ENCODE data around the gene MVB12B.

The MVB12B gene

DNA sequence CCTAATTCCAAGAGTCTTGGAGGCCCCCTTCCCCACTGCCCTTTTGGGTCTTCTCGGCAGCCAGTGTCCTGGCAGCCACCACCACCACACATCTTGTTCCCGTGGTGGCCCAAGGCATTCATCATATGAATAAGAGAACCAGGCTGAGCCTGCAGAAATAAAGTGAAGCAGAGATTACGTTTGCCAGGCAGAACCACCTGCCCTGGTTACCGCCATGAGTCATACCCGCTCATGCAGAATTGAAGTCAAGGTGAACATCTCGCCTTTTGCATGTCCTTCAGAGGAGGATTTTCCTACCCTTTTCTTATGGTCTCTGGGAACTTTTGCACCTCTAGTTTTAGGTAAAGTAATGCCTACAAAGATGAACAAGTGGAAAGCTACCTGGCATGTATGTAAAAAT, 167.6 kb downstream of the MVB12B start:
- DNase-seq (ENCODE audit: low read depth): no peak

DNA sequence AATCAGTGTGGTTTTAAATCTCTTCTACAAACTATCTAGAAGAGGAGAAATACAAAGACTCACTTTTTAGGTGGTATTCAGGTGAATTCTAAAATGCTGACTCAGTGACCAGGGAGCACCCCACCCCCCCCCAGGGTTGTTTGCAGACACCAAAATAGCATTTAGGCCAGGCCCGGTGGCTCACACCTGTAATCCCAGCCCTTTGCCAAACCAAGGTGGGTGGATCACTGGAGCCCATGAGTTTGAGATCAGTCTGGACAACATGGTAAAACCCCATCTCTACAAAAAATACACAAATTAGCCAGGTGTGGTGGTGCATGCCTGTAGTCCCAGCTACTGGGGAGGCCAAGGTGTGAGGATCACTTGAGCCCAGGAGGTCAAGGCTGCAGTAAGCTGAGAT, 168.1 kb downstream of the MVB12B start:
- no peak for DNase-seq (ENCODE audit: low read depth)

DNA sequence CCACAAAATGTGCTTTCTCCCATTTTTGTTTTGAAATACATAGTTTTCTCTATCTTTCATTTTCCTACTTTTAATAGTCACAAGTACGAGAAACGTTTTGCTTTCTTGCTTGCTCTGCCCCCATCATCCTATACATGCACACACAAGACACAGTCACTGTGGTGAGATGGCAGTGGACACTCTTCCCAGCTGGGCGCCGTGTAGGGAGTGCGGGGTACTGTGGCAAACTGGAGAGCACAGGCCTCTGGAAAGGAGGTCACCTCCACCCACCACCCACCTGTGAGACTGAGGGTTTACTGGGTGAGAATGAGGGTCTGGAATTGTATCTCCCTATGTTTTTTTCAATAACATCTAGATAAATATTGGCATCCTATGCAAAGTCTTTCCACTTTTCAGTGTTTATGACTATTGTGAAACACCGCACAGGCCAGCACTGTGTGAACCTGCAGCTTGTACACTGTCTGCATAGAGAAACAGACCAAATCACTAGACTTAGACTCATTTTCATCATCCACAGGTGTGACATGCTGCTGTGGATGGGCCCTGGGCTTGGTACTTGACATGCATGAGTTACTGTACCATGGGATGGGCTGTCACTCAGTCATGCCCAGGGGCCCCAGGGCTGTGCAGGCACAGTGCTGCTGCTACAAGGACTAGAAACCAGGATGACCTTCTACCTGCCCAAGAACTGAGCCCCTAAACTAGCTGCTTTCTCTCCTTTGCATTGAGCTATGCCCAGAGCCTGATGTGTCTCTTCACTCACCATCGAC, 169.0 kb downstream of the MVB12B start:
- DNase-seq (ENCODE audit: low read depth): no peak

DNA sequence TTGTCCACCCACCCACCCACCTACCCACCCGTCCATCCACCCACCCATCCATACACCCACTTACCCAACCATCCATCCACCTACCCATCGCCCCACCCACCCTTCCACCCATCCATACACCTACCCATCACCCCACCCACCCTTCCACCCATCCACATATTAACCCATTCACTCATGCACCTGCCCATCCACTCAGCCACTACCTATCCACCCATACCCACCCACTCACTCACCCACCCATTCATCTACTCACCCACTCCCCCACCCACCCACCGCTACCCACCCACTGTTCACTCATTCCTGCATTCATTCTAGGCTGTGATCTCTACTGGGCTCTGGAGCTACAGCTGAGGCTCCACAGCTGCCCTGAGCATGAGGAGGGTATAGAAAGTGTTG, 169.6 kb downstream of the MVB12B start:
- no peak for DNase-seq (ENCODE audit: low read depth)

DNA sequence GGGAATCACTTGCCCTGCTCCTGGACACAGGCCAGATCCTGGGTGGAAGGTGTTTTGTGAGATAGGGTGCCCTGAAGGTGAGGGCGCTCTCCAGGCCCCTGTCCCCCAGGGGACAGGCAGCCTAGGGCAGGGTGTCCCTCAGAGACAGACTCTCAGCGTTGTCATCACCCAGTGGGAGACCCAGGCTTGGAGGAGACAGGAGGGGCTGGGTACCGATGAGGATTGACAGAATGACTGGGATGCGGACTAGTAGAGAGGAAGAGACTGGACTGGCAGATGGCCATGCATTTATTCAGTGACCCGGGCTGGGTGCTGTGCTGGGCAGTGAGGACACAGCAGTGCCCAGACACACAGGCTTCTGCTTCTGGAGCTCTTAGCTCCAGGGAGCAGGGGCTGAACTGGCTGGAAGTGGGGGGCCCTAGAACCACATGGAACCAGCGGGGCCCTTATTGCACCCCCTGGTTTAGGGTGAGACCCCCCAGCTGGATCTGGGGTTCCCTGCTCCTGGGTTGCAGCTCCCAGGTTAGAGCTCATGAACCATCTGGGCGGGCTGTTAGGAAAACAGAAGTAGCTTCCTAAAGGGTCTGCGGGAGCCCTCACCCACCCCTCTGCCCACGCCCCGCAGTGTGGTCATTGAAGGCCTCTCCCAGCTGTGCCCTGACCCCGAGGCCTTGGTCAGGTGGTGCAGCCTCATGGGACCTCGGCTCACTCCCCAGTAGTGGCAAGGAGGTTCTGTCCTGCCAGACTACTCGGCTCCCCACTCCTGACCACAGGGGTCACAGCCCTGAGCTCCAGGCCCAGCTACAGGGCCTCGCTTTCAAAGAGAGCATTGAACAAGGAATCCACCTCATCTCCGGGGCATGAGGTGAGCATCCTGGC, 170.4 kb downstream of the MVB12B start:
- DNase-seq (ENCODE audit: low read depth): no peak

DNA sequence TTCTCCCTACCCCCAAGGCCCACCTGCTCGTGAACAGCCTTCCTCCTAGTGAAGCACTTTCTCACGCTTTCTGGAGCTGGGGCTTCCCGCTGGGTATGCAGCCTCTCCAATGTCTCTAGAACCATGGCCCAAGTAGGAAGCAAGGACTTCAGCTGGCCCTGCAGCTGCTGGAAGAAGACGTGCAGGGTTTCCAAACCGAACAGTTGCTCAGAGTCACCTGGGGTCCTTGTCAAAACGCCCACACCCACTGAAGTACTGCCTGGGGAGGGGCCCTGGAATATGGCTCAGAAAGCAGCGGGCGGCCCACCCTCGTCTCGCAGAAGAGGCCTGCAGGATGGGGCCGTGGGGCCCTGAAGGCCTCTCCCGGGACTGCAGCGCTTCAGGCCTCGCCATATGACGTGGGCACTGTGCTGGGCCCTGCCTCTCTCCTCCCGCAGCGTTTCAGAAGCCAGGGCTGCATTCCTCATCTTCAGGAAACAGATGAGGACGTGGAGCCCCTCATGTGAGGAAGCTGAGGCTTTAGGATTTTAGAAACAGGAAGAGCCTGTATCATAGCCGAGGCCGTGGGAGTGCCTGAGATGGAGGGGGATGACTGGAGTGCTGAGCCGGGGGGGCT, 171.1 kb downstream of the MVB12B start:
- no peak for DNase-seq (ENCODE audit: low read depth)

DNA sequence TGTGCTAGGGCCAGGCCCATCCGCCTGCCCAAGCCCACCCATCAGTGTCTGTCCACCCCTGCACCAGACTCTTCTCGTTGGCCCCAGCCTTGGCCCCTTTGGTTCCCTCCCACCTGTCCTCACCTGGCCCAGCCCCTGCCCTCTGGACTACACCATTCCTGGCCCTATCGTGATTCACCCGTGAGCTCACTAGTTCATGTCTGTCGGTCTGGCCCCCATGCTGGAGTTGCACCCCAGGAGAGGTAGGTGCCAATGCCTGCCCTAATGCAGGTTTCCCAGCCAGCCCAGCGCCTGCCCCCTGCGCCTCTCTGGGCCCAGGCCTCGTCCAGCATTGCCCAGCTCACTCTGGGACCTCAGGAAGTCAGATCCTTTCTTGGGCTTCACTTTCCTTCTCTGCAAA, 171.7 kb downstream of the MVB12B start:
- no peak for DNase-seq (ENCODE audit: low read depth)

DNA sequence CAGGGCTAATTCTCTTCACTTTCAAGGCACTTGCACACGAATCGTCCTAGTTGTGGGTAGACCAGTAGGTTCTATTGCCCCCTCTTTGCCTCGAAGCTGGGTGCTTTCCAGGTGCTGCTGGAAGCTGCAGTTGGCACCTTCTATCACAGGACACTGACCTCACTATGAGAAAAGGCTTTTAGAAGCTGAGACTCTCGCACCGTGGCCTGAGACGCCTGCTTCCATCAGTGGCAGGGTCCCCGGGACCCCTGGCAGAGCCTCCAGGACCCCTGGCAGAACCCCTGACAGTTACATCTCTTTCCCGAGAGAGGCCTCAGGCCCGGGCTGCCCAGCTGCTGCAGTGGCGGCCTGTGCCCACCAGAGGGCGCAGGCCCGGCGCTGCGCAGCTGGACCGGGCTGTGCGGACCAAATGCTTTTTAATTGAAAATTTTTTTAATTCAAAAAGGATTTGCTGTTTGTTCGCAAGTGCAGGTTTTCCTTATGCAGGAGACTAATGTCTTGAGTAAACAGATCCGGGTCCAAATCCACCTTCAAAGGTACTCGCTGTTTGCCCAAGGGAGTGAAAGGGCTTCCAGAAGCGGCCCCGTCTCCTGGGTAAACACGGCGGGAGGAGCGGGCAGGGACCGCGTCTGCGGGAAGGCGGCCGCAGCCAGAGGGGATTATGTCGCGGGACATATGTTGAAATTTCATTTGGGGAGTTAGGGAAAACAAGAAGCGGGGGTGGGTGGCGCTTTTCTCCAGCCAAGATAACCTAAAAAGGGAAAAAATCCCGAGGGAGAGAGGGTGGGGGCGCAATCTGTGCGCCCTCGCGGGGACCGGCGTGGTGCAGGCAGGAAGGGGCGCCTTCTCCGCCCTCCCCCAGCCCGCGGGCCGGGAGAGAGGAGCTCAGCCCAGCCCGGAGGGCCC, 172.6 kb downstream of the MVB12B start:
- DNase-seq (ENCODE audit: low read depth): peak; percentile 63

DNA sequence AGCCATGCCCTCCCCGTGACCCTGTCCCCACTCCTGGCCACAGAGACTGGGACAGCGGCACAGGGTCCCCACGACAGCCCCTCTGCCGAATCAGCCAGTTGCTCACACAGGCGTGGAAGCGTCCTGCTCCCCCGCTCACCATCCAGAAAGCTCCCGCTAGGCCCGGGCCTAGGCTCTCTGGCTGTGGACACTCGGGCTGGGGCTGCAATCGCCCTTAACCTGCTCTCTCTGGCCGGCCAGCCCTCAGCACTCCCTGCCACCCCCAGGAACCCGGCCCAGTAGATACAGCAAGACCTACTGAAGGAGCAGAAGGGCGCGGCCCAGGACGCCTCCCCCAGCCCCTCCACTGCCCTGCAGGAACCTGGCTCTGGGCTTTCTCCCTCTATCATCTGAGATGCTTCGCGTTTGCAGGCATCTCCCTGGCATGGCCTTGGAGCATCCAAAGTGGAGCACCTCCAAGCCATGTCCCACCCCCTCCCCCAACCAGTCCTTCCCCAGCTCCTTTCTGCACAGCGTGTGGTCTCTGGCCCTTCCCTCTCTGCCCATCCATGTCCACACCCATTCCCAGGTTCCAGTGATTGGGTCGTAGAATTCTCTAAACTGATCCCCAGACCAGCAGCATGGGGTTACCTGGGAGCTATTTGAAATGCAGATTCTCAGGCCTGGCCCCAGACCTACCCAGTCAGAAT, 173.4 kb downstream of the MVB12B start:
- DNase-seq (ENCODE audit: low read depth): no peak

DNA sequence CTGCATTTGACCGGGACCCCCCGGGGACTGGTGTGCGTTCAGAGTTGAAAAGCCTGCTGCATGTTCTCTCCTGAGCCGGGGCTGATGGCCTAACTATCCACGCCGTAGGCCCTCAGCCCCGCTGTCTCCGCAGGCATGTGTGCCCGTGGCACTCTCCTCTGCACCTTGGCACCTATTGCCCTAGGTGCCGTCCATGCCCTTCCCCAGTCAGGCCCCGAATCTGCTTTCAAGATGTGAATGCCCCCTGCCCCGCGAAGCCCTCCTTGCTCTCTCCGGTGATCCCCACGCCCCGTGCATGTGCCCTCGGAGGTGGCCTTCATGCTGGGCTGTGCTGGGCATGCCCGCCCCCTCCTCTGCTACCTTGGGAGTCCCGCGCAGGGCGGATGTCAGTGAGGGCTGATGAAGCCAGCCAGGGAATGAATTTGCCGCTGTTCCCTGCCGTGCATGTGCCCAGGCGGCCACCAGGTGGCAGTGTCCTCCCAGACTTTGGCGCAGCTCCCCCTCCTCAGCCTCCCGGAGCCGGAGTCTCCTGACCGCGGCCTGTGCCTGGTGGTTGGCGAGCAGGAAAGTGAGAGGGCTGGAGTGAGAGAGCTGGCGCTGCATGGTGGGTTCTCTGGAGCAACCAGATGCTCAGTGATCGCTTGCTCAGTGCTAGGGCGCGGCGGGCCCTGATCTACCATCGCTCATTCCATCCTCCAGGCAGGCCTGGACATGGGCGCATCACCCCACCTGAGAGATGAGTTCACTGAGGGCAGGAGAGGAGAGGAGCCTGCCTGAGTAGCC, 174.2 kb downstream of the MVB12B start:
- peak; percentile 64 for DNase-seq (ENCODE audit: low read depth)

DNA sequence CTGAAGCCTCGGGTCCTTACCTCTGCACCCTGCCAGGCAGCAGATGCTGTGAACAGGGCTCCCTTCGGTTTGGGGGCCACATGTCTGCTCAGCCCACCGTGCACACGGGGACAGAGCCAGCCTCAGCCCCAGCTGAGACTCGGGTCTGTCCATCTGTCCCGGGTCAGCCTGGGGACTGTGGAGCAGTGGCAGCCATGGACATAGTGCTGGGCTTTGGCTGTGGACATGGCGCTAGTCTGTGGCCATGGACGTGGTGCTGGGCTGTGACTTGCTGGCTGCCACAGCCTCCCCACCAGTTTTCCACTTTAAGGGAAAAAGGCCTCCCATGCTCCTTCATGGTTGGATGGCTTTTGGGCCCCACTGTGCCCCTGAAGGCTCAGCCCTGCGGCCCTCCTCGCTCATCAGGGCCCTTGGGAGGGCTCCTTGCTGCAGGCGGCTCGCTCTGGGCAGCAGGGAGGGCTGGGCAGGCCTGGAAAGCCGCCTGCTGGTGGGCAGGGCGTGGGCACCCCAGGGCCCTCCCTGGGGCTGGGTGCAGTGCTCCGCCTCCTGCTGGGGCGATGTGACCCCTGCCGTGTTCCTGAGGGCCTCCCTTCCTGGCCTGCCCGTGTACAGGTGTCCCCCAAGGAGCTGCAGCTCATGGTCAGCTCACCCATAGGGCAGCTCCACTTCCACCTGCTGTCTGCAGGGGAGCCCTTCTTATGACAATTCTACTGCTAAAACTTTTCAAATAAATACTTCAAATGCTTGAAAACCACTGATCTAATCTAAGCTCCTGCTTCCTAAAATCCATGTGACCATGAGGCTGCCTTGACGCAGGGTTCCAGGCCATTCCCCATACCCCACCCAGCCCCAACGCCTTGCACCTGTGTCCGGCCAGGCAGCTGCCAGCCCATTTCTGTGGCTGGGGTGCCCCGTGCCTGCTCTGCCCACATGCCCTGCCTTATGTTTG, 175.0 kb downstream of the MVB12B start:
- no peak for DNase-seq (ENCODE audit: low read depth)

DNA sequence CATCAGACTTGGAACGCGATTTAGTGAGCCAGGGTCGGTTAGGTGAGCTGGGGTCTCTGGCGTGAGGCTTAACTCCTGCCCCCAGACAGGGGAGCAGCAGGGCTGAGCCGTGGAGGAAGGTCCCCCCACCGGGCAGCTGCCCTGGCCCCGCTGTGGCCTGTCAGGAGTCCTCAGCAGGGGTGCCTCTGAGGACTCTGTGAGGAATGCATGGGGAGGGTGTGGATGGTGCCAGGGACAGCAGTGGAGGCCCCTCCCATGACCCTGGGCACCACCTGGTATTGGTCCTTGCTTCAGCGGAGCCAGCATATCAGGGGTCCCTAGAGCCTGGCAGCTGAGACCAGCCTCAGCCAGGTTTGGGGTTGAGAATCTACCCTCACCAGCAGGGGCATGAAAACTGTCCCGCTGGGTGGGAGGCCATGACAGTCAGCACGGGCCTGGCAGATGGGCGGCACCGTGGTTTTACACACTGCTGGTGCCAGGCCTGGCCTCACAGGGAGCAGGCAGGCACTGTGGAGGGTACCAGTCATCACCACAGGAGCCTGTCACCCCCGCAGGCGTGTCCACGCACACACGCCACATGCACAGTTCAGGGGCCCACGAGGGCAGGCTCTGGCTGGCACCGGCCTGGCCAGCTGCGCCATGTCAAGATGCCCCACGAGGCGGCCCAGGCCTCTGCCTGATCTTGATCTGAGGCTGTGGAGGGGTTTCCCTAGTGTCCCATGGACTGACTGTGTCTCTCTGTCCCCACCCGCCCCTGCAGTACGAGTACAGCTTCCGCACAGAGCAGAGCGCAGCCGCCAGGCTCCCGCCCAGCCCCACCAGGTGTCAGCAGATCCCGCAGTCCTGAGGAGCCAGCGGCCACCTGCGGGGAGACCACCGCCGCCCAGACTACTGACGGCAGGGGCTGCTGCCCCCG, 176.0 kb downstream of the MVB12B start:
- no peak for DNase-seq (ENCODE audit: low read depth)

DNA sequence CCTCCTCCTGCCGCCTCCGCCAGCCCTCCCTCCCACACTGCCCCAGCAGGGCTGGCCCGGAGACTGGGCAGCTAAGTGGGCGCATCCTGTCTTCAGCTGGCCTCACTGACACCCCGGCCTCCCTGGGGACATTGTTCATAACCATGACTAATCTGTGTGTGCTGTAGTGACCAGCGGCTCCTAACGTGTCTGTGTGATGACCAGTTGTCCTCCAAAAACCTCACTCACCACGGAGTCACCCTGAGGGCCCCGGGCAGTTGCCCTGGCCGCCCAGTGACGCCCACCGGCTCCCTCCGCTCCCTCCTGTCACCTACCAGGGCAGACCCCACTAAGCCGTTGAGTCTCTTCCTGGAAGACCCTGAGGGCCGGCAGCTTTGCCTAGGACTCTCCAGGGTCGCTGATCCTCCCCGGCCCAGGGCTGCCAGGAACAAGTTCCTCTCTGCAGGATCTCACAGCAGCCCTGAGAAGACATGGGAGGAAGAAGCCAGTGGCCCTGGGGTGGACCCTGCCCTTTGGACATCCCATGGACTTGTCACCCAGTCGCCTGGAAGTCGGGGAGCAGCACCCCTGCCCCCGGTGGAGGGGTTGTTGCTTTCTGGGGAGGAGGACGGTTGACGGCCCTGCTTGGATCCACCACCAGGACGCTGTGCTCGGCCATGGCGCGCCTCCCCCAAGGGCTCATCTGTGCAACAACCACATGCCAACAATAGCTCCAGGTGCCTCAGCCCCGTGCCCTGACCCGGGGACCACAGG, 176.9 kb downstream of the MVB12B start:
- no peak for DNase-seq (ENCODE audit: low read depth)

DNA sequence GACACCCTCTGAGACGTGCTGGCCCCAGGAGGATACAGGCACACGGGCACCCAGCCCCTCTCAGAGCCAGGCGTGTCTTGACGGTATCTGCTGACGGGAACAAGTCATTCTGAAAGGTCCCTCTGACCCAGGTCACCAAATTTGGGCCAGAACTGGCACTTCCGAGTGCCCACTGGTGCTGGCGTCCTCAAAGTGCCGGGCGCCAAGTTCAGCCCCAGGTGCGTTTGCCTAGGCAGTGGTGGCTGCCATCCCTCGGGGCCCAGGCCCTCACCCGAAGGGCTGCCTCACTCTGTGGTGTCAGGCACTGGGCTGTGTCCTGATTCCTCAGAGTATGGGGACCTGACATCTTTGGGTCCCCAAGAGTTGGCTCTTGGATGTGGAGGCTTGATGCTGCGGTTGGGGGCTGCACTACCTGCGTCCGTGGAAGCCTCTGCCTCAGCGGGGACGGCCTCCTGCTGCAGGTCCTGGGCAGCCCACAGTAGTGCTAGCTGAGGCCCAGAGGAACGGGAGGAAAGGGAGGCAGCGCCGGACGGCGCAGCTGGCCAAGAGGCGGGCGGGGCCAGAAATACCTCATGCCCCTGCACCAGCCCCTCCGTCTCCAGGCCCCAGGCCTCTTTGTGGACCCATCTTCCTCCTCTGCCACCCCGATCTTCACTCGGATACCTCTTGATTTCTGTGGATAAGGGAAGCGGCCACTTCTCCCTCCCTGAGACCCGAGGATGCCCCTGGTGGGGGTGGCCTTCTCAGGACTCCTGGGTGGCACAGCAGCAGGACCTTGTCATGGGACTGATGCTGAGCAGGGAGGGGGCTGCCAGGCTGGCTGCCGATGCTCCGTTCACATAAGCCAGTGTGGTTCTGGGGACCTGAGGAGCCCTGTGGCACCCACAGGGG, 177.7 kb downstream of the MVB12B start:
- no peak for DNase-seq (ENCODE audit: low read depth)

DNA sequence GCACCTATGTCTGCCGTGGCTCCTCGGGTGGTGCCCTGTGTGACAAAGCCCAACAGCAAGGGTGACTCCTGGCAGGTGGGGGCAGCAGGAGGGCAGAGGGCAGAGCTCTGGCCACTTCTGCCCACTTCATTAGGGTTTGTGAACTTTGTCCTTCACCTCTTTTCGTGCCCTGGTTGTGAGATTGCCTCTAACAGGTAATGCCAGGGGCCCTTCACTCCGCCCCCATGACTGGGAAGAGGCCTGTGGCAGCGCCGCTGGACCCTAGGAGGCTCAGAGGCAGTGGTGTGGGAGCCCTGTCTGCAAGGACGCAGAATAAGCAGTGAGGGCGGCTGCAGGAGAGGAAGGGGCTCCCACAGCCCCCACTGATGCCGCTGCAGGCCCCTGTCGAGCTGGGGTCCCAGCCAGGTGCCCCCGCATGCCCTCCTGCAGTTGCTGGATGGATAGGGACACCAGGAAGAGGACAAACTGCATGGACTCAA, 178.4 kb downstream of the MVB12B start:
- DNase-seq (ENCODE audit: low read depth): no peak

DNA sequence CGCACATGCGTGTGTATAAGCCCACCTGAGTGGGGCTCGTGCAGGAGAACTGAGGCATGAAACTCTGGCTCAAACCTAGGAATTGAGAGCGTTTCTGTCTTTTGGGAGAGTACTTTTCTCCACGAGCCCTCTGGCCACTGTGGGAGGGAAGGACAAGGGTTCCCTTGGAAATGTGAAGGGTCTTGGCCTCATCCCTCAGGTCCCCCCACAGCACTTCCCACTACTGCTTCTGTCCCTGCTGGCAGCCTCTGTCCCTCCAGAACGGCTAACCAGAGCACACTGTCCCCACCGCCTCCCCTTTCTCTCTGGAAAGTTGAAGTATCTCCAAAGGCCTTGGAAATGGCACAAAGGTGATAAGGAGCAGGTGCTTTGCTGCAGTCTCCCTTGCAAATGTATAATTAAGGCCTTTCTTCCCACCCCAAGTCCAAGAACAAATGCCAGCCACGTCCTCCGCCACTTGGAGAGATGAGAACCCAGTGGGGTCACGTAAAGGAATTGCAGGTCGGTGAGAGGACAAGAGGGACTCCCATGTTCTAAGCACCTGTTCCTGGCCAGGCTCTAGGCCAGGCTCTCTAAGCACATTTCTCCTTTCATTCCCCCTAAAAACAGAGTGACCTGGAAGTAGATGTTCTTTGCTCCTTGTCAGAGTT, 179.2 kb downstream of the MVB12B start:
- DNase-seq (ENCODE audit: low read depth): no peak

All from amniotic epithelial cell (primary cell).